Spleen (tissue), 7 donors: ENCODE data around the gene EFCAB8.

Experiments
- CTCF ChIP-seq, 11 experiments: fragments of 200-600 bp in 7 of 11; fragments of 450-650 bp in 4 of 11; sonication (generic) in 4 of 11; IDR thresholded peaks in 8 of 11; conservative IDR thresholded peaks in 3 of 11; 1 replicate in 7 of 11; 2 replicates in 4 of 11; pipeline versions ENCODE4 v1.4.0 to v1.8.0; 2016 to 2021; ENCODE audit warnings: antibody characterized with exemption in 11 of 11, inconsistent platforms in 4 of 11, mild to moderate bottlenecking in 1 of 11
- POLR2A ChIP-seq, 3 donors: fragments of 450-650 bp; IDR thresholded peaks; one replicate each; pipeline ENCODE4 v1.5.1; 2017; ENCODE audit warnings: antibody characterized with exemption in 3 of 3, mild to moderate bottlenecking in 1 of 3
- donor health status: DM: no; HTN: no; CAD: no; lungs with moderate emphysema.
- donor health status: DM: no; HTN: no; CAD: no.
- donor health status: DM: no; HTN: no; CAD: no.

GRCh38 chr20:32925481-32926196 lies 66.9 kb downstream of the EFCAB8 start:
- TF ChIP-seq CTCF (IDR thresholded peaks at IDR 0.05 in 8 of 11, conservative IDR thresholded peaks at IDR 0.05 in 3 of 11) (no peak), POLR2A (IDR thresholded peaks at IDR 0.05) (no peak)
